Neuronal stem cell (in vitro differentiated cells): ENCODE measurements around the gene TP73.

Source experiments
- DNase-seq: peaks from one replicate; pipeline ENCODE4 v3.0.0-alpha.2; 2013; ENCODE audit warnings: low spot score
- H2AFZ ChIP-seq: one replicate; pipeline ENCODE4 v1.6.1; 2013; ENCODE audit warnings: mild to moderate bottlenecking, low read length, inconsistent platforms
- H2AK5ac ChIP-seq: 2 replicates; pipeline ENCODE4 v1.6.1; 2013; ENCODE audit warnings: low read depth, mild to moderate bottlenecking, inconsistent platforms, low read length, moderate library complexity, mixed read lengths
- H2BK120ac ChIP-seq: 2 replicates; pipeline ENCODE4 v1.6.1; 2013; ENCODE audit warnings: low read depth, mild to moderate bottlenecking, inconsistent platforms, low read length, moderate library complexity, mixed read lengths
- H2BK12ac ChIP-seq: one replicate; pipeline ENCODE4 v1.6.1; 2013; ENCODE audit warnings: low read length, inconsistent platforms
- H2BK15ac ChIP-seq: 2 replicates; pipeline ENCODE4 v1.6.1; 2013; ENCODE audit warnings: mild to moderate bottlenecking, low read length, inconsistent platforms, mixed read lengths
- H2BK5ac ChIP-seq: one replicate; pipeline ENCODE4 v1.6.1; 2013; ENCODE audit warnings: inconsistent platforms, mild to moderate bottlenecking, low read length, moderate library complexity
- H3K14ac ChIP-seq: one replicate; pipeline ENCODE4 v1.6.1; 2013; ENCODE audit warnings: low read length, inconsistent platforms
- H3K18ac ChIP-seq: 2 replicates; pipeline ENCODE4 v1.6.1; 2013; ENCODE audit warnings: low read length, inconsistent platforms
- H3K23ac ChIP-seq: 2 replicates; pipeline ENCODE4 v1.6.1; 2013; ENCODE audit warnings: low read depth, mild to moderate bottlenecking, mixed read lengths, low read length, inconsistent platforms; ENCODE audit not compliant: poor library complexity
- H3K27ac ChIP-seq: replicated peaks from 3 replicates; pipeline ENCODE4 v1.5.1; 2013; ENCODE audit warnings: low read length, inconsistent platforms
- H3K27me3 ChIP-seq, 3 experiments: 2 replicates each; pipeline ENCODE4 v1.6.1; 2013; ENCODE audit warnings: low read length in 3 of 3, mild to moderate bottlenecking in 2 of 3, inconsistent platforms in 1 of 3, low read depth in 1 of 3, mixed read lengths in 1 of 3, moderate library complexity in 1 of 3; ENCODE audit not compliant: control insufficient read depth in 3 of 3, insufficient read depth in 3 of 3
- H3K36me3 ChIP-seq, 2 donors: replicated peaks in 1 of 2; 2 replicates each; pipeline ENCODE4 v1.6.1; 2013; ENCODE audit warnings: low read length in 2 of 2; ENCODE audit not compliant: control insufficient read depth in 2 of 2, insufficient read depth in 2 of 2
- H3K4ac ChIP-seq: 2 replicates; pipeline ENCODE4 v1.6.1; 2013; ENCODE audit warnings: inconsistent platforms, mild to moderate bottlenecking, low read length, moderate library complexity
- H3K4me1 ChIP-seq, 2 donors: 1 replicate in 1 of 2; 2 replicates in 1 of 2; pipeline ENCODE4 v1.6.1; 2013; ENCODE audit warnings: low read length in 2 of 2, low read depth in 1 of 2; ENCODE audit not compliant: control insufficient read depth in 2 of 2, insufficient read depth in 1 of 2
- H3K4me2 ChIP-seq: one replicate; pipeline ENCODE4 v1.6.1; 2013; ENCODE audit warnings: mild to moderate bottlenecking, low read length, inconsistent platforms; ENCODE audit not compliant: insufficient read depth, poor library complexity, severe bottlenecking
- H3K4me3 ChIP-seq, 2 donors: 2 replicates each; pipeline ENCODE4 v1.5.1; 2013; ENCODE audit warnings: low read length in 2 of 2, mild to moderate bottlenecking in 2 of 2, inconsistent platforms in 1 of 2, moderate library complexity in 1 of 2
- H3K79me1 ChIP-seq: one replicate; pipeline ENCODE4 v1.6.1; 2013; ENCODE audit warnings: low read depth, mild to moderate bottlenecking, inconsistent platforms, low read length, moderate library complexity
- H3K9ac ChIP-seq: one replicate; pipeline ENCODE4 v1.6.1; 2013; ENCODE audit warnings: mild to moderate bottlenecking, low read depth, low read length, inconsistent platforms; ENCODE audit not compliant: poor library complexity
- H3K9me3 ChIP-seq, 2 donors: replicated peaks in 1 of 2; 2 replicates each; pipeline versions ENCODE3 to v1.6.1; 2013; ENCODE audit warnings: low read length in 2 of 2, mild to moderate bottlenecking in 2 of 2, inconsistent platforms in 1 of 2, low read depth in 1 of 2, mixed read lengths in 1 of 2, moderate library complexity in 1 of 2; ENCODE audit not compliant: control insufficient read depth in 2 of 2, insufficient read depth in 1 of 2
- H4K8ac ChIP-seq: one replicate; pipeline ENCODE4 v1.6.1; 2013; ENCODE audit warnings: low read depth, mild to moderate bottlenecking, inconsistent platforms, low read length, moderate library complexity
- H4K91ac ChIP-seq: one replicate; pipeline ENCODE4 v1.6.1; 2013; ENCODE audit warnings: low read length, low read depth, mild to moderate bottlenecking, inconsistent platforms; ENCODE audit not compliant: poor library complexity
- WGBS, 2 donors: extraction: QIAGEN DNeasy Blood & Tissue Kit; methylation state at CpG; one replicate each; pipeline ENCODE4 v1.1.7; 2013; ENCODE audit warnings: missing lambda C conversion rate in 2 of 2, mixed read lengths in 1 of 2; ENCODE audit not compliant: insufficient read length in 2 of 2, insufficient replicate concordance in 1 of 2; ENCODE audit errors: extremely low coverage in 2 of 2; 5-methylcytosine and 5-hydroxymethylcytosine counted together

The TP73 gene

DNA sequence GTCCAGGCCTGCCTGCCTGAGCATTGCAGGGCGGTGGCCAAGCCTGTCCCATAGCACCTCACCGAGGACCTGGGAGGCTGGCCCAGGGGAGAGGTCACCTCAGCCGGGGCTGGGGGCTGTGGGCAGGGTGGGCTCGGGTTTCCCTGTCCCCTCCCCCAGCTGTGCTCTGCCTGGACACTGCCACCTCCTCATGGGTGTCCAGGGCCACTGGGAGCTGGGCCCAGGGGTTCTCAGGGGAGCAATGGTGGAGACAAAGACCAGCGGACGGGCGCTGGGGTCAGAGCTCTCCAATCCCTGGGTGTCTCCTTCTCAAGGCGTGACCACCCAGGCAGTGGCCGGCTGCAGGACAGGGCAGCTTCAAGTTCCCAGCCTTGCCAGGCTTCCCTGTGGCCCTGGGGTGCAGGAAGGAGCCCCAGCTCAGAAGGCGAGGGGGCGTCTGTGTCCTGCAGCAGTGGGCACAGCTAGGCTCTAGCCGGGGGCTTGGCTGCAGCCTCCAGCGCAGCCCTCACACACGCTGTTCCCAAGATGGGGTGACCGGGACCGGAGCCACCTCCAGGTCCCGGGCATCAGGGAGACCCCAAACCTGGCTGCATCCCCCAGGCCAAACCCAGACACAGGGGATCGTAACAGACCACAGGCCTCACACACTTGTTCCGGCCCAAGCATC lies 29.0 kb downstream of the TP73 start:
- Histone ChIP-seq H2BK15ac (peak overlapping the region; percentile 96), H4K8ac (peak overlapping the region; percentile 65), H3K9me3 (no peaks in the 10 kb centered on the region), H2AK5ac (peak overlapping the region; percentile 97), H2BK12ac (peak overlapping the region; percentile 88), H3K27me3 (peaks cover 0 to 74% (median 16%) of the 10 kb centered on the region in 3 experiments), H3K4me1 (peaks cover 0 to 11% of the 10 kb centered on the region in 2 donors), H3K36me3 (no peaks in the 10 kb centered on the region), H2AFZ (peak overlapping the region; percentile 28), H3K4me3 (no peak overlapping the region), H3K4ac (peak overlapping the region; percentile 23), H2BK5ac (peak overlapping the region; percentile 93), H2BK120ac (peak overlapping the region; percentile 72), H3K27ac (no peak overlapping the region), H3K79me1 (peaks cover 2% of the 10 kb centered on the region), H3K14ac (no peak overlapping the region), H3K9ac (peak overlapping the region; percentile 21), H3K18ac (peak overlapping the region; percentile 94), H3K4me2 (no peak overlapping the region), H4K91ac (no peak overlapping the region), H3K23ac (peak overlapping the region; percentile 94)
- WGBS, 2 donors, result no CpG with 5 or more reads among the region's 19 CpGs
- no peak for DNase-seq

DNA sequence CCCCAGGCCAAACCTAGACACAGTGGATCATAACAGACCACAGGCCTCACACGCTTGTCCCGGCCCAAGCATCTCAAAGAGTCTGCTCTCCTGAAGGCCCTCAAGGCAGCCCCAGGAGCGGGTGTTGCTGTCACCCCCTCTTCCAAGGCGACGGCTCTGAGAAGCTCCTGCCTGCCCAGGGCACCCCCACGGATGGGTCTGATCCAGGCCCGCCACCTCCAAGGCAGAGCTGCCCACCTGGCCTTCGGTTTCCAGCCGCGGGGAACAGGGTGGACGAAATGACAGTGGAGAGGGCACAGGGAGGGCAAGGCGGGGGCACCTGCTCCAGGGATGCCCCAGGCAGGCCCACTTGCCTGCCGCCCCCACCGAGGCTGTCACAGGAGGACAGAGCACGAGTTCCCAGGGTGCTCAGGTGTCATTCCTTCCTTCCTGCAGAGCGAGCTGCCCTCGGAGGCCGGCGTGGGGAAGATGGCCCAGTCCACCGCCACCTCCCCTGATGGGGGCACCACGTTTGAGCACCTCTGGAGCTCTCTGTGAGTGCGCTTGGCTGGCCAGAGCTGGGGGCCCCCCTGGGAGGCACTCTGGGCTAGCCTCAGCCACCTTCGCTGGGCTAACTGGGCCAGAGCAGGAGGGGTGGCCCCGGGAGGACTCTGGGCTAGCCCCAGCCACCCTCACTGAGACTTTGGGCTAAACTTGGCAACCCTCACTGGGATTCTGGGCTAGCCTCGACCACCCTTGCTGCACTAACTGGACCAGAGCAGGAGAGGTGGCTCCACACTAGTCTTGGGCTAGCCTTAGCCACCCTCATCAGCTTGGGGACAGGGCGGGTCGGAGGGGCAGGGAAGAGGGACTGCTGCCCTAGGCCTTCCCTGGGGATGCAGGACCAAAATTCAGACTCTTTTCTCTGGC lies 29.8 kb downstream of the TP73 start:
- Histone ChIP-seq H3K27ac (no peak overlapping the region), H3K4me1 (peaks cover 0 to 11% of the 10 kb centered on the region in 2 donors), H2BK120ac (peak overlapping the region; percentile 72), H3K18ac (peak overlapping the region; percentile 94), H3K9me3 (no peaks in the 10 kb centered on the region), H3K79me1 (peaks cover 2% of the 10 kb centered on the region), H4K8ac (no peak overlapping the region), H2AK5ac (peak overlapping the region; percentile 97), H3K4ac (peak overlapping the region; percentile 23), H3K36me3 (no peaks in the 10 kb centered on the region), H3K4me2 (no peak overlapping the region), H2AFZ (no peak overlapping the region), H4K91ac (no peak overlapping the region), H3K27me3 (peaks cover 0 to 74% (median 16%) of the 10 kb centered on the region in 3 experiments), H2BK5ac (peak overlapping the region; percentile 93), H3K9ac (no peak overlapping the region), H3K4me3 (no peak overlapping the region), H3K23ac (peak overlapping the region; percentile 94), H2BK12ac (peak overlapping the region; percentile 88), H3K14ac (peak overlapping the region; percentile 50), H2BK15ac (peak overlapping the region; percentile 85)
- DNase-seq, result no peak
- no CpG with 5 or more reads among the region's 27 CpGs for WGBS, 2 donors

DNA sequence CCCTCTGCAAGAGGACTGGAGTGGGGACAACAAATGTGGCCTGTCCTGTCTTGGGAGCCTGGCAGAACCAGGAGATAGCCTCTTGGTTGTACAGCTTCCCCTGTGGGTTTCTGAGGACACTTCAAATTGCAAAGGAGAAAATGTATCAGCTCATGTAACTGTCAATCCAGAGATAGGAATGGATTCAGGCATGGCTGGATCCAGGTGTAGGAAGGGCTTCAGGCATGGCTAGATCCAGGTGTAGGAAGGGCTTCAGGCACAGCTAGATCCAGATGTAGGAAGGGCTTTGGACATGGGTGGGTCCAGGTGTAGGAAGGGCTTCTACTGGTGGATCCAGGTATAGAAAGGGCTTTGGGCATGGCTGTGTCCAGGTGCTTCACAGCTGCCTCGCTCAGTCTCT lies 30.9 kb downstream of the TP73 start:
- no peak overlapping the region for H4K8ac ChIP-seq
- DNase-seq, result no peak
- no peak overlapping the region for H2BK120ac ChIP-seq
- no peaks in the 10 kb centered on the region for H3K9me3 ChIP-seq
- peak overlapping the region; percentile 1 for H4K91ac ChIP-seq
- whole genome bisulfite sequencing, 2 donors, result no CpG with 5 or more reads among the region's 1 CpG
- H3K4me1 ChIP-seq, result peaks cover 0 to 12% of the 10 kb centered on the region in 2 donors
- H2BK15ac ChIP-seq, result no peak overlapping the region
- no peaks in the 10 kb centered on the region for H3K36me3 ChIP-seq
- H3K14ac ChIP-seq, result no peak overlapping the region
- no peak overlapping the region for H3K27ac ChIP-seq
- no peak overlapping the region for H3K23ac ChIP-seq
- peaks cover 2% of the 10 kb centered on the region for H3K79me1 ChIP-seq
- H3K4me3 ChIP-seq, result no peak overlapping the region
- no peak overlapping the region for H3K18ac ChIP-seq
- H2BK12ac ChIP-seq, result no peak overlapping the region
- H3K4me2 ChIP-seq, result no peak overlapping the region
- no peak overlapping the region for H2AK5ac ChIP-seq
- no peak overlapping the region for H3K4ac ChIP-seq
- H2AFZ ChIP-seq, result no peak overlapping the region
- no peak overlapping the region for H3K9ac ChIP-seq
- no peak overlapping the region for H2BK5ac ChIP-seq
- H3K27me3 ChIP-seq, result peaks cover 0 to 74% (median 16%) of the 10 kb centered on the region in 3 experiments

DNA sequence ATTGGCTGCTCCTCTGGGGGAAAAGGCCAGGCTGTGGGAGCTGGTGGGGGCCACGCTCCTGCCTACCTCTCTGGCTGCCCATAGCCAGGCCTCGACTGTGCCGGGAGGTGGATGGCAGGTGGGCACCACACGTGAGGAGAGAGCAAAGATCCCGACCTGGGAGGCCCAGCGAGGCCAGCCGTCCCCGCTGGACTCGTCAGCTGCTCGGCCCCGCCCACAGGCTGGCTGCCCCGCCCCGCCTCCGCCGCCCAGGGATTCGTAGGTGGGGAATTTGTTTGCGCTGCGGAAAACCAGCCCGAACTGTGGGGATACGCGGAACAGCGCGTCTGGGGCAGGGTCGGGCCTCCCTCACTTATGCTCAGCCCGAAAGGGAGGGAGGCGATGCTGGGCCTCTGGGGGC lies 31.7 kb downstream of the TP73 start:
- Histone ChIP-seq H3K4me1 (peaks cover 2 to 17% of the 10 kb centered on the region in 2 donors), H2BK120ac (peak overlapping the region; percentile 83), H4K91ac (no peak overlapping the region), H3K4ac (peak overlapping the region; percentile 10), H3K9me3 (no peaks in the 10 kb centered on the region), H2AK5ac (peak overlapping the region; percentile 92), H3K4me3 (peak overlapping the region in 1 of 2 donors; percentile 49), H3K36me3 (no peaks in the 10 kb centered on the region), H2AFZ (peak overlapping the region; percentile 76), H2BK12ac (no peak overlapping the region), H4K8ac (no peak overlapping the region), H2BK5ac (peak overlapping the region; percentile 58), H3K4me2 (peak overlapping the region; percentile 76), H2BK15ac (peak overlapping the region; percentile 89), H3K27me3 (peaks cover 0 to 77% (median 16%) of the 10 kb centered on the region in 3 experiments), H3K23ac (peak overlapping the region; percentile 75), H3K14ac (no peak overlapping the region), H3K79me1 (peaks cover 2% of the 10 kb centered on the region), H3K27ac (no peak overlapping the region), H3K9ac (peak overlapping the region; percentile 75), H3K18ac (peak overlapping the region; percentile 85)
- DNase-seq, result peak; percentile 51
- no CpG with 5 or more reads among the region's 26 CpGs for WGBS, 2 donors
